Endothelial cell of hepatic sinusoid (primary cell): ENCODE data around the gene CTSW.

ENCODE experiments used
- in situ Hi-C: cut with HindIII; loops from 2 replicates; pipeline ENCODE4 v1.10.0; 2017; ENCODE audit warnings: low sequenced_read_pairs

Gene CTSW

GRCh38 chr11:65921876-65922275 is 42.2 kb downstream of the CTSW start:
- in situ Hi-C loops = no loop called here

- in situ Hi-C loops = no loop called here
These were observed 42.9 kb downstream of the CTSW start for GRCh38 chr11:65922565-65922964.

- in situ Hi-C loops = no loop called here
These were observed 45.8 kb downstream of the CTSW start for GRCh38 chr11:65925397-65925796.

- in situ Hi-C loops = no loop called here
These were observed 48.3 kb downstream of the CTSW start for GRCh38 chr11:65927904-65928397.

- in situ Hi-C loops = no loop called here
These were observed 49.0 kb downstream of the CTSW start for GRCh38 chr11:65928667-65929066.

GRCh38 chr11:65931773-65932557 is 52.3 kb downstream of the CTSW start:
- in situ Hi-C loops = no loop called here

GRCh38 chr11:65932558-65932919 is 52.9 kb downstream of the CTSW start:
- in situ Hi-C loops = no loop called here
